HG03469 (cell line): Measurements from ENCODE around the gene CPNE1.

ENCODE experiments used
- ATAC-seq: cut with Tn5 transposase; IDR thresholded peaks from one replicate; pipeline ENCODE4 v1.9.1; 2021; ENCODE audit warnings: mild to moderate bottlenecking, moderate library complexity, moderate number of reproducible peaks; ENCODE audit not compliant: unreplicated experiment

CPNE1 gene

DNA sequence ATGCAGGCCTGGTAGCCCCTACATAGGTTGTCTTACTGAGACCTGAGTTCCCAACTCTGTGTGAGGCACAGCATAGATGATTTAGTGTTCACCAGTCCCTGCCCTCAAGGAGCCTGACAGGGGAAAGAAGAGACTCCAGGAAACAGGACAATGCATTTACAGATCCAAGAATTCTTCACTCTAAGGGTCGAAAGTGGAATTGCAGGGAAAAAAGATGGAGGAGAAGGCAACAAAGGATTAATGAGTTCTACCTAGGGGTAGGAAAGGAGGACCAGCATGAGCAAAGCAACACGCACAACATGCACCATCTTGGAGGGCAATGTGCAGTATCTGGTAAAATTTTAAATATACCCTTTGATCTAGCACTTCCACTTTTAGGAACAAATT lies 43.1 kb downstream of the CPNE1 start:
- no peak for ATAC-seq

- ATAC-seq, result no peak
These were observed 43.7 kb downstream of the CPNE1 start for GRCh38 chr20:35620818-35621559.

DNA sequence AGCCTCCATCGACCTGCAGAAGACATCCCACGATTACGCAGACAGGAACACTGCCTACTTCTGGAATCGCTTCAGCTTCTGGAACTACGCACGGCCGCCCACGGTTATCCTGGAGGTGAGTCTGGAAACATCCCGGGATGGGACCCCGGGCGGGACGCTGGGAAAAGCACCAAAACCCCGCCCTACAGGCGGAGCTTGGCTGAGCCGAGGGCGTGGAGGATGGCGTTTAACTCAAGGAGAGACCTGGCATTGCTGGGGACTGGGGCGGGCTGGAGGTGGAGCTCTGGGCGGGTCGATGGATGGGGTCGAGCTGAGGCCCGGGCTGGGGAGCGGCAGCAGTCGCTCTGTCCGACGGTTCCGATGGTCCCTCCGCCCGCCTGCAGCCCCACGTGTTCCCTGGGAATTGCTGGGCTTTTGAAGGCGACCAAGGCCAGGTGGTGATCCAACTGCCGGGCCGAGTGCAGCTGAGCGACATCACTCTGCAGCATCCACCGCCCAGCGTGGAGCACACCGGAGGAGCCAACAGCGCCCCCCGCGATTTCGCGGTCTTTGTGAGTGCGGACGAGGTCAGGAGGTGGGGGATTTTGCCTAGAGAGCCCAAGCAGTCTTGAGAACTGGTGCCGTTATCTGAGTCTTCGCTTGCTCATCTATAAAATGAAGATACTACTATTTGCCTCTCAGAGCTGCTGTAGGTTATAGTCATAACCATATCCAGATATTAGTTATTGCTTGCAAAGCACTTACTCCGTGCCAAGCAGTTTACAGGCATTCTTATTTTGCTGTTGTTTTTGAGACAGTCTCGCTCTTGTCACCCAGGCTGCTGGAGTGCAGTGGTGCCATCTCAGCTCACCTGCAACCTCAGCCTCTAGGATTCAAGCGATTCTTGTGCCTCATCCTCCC lies 45.3 kb downstream of the CPNE1 start:
- ATAC-seq, result no peak

DNA sequence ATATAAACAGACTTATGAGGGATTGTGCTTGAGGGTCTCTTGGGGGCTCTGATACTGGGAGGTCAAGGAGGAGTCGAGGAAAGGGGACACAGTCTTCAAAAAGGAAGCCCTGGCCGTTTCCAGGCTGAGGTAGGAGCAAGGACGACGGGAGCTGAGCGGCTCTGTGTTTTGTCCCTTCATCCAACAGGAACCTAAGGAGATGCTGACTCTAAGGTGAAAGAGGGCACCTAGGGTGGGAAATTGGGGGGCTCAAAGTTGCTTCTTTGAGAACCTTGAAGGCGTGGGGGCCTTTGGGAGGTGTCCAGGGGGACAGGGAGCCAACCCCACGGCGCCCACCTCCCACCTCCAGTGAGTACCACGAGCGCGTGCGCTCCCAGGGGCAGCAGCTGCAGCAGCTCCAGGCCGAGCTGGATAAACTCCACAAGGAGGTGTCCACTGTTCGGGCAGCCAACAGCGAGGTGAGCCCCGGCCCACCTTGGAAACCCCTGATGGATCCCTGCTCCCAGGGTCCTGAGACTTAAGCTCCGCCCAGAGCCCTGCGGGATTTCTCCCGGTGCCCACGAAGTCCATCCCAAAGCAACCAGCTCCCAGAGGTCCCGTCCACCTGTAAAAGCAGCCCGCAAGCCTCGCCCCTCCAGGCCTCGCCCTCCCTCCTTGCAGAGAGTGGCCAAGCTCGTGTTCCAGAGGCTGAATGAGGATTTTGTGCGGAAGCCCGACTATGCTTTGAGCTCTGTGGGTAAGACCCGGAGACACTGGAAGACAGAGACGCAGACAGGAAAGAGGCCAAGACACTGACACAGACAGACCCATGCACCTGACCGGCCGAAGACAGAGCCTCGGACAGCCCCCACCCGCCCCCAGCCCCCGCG lies 46.2 kb downstream of the CPNE1 start:
- ATAC-seq, result no peak

DNA sequence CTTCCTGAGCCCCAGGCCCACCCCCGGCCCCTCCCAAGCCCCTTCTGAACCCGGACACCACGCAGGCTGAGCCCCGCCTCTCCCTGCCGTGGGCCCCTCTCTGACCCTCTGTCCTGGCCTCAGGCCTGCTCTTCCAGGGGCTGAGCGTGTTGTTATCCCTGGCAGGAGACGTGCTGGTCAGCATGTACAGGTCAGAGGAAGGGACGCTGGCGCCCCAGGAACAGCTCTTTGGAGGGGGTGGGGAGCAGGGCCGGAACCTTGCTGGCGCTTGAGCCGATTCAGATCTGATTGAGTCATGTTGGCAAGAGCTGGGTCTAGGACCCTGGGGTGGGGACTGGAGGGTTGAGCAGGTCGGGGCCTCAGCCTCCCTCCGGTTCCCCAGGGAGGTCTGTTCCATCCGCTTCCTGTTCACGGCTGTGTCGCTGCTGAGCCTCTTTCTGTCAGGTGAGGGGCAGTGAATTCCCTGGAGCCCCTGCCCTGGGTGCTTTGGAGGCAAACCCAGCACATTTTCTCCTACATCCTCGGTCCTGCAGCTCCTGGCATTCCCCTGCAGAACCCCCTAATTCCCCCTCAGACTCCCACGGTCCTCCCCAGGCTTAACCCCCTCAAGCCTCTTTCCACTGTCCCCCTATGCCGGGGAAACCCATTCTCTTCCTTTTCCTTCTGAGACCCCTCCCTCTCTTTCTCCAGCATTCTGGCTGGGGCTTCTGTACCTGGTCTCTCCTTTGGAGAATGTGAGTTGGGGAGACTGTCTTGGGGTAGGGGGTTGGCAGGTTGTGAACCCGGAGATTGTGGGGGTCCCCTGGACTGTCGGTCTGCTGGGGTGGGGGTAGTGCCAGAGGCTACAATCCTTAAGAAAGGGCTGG lies 47.1 kb downstream of the CPNE1 start:
- ATAC-seq, result no peak

DNA sequence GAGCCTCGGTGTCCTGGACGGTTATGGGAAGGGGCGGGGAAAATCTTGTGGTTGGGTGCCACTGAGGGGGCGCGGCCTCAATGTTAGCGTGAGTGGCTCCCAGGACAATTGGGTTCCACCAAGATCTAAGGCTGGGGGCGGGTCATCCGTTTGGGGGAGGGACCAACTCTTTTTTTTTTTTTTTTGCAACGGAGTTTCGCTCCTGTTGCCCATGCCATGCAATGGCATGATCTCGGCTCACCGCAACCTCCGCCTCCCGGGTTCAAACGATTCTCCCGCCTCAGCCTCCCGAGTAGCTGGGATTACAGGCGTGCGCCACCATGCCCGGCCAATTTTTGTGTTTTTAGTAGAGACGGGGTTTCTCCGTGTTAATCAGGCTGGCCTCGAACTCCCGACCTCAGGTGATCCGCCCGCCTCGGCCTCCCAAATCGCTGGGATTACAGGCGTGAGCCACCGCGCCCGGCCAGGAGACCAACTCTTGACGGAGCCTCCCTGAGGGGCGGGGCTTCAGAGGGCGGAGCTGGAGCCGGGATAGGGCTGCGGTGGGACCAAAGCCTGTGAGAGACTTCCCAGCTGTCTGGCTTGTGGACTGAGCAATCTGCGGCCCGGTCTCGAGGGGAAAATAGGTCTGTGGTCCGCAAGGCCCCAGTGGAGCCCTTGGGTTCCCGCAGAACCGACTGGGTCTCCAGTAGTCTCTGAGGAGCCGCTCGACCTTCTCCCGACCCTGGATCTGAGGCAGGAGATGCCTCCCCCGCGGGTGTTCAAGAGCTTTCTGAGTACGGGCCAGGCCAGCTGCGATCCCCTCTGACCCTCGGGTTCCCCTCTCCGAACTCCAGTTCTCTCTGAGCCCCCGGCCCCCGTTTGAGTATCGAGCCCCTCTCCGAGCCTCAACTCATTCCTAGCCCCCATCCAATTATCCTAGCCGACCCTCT lies 48.0 kb downstream of the CPNE1 start:
- no peak for ATAC-seq

GRCh38 chr20:35615667-35616464 lies 48.8 kb downstream of the CPNE1 start, which contains the start of gene SPAG4:
SPAG4 (plus strand) TSS chr20:35615829; CDS start chr20:35616004, 175 bp downstream.
- peak; percentile 64 for ATAC-seq

DNA sequence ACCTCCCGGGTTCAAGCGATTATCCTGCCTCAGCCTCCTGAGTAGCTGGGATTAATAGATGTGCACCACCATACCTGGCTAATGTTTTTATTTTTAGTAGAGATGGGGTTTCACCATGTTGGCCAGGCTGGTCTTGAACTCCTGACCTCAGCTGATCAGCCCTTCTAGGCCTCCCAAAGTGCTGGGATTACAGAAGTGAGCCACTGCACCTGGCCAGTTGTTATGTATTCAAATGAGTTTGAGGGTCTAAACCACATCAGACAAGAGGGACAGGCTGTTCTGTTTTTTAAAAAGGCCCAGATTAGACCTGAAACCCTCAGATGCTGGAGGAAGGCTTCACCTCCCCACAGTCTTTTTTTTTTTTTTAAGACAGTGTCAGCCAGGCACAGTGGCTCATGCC lies 53.2 kb downstream of the CPNE1 start:
- no peak for ATAC-seq

DNA sequence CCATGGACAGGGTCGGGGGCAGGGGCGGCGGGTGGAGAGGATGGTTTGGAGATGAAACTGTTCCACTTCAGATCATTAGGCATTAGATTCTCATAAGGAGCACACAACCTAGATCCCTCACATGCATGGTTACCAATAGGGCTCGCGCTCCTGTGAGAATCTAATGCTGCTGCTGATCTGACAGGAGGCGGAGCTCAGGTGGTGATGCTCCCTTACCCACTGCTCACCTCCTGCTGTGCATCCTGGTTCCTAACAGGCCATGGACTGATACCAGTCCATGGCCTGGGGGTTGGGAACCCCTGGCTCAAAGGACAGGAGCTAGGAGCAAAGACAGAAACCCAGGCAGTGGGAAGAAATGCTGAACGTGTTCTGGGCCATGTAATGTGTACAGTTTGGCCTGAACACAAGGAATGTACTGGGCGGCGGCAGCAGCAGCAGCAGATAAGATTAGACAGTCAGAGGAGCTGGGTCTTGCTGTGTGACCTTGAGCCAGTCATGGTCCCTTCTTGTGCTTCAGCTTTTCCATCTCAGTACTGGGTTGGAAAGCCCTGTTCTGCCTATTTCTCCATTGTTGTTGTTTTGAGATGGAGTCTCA lies 53.8 kb downstream of the CPNE1 start:
- ATAC-seq, result no peak

GRCh38 chr20:35607003-35607735 lies 57.5 kb downstream of the CPNE1 start:
- no peak for ATAC-seq

DNA sequence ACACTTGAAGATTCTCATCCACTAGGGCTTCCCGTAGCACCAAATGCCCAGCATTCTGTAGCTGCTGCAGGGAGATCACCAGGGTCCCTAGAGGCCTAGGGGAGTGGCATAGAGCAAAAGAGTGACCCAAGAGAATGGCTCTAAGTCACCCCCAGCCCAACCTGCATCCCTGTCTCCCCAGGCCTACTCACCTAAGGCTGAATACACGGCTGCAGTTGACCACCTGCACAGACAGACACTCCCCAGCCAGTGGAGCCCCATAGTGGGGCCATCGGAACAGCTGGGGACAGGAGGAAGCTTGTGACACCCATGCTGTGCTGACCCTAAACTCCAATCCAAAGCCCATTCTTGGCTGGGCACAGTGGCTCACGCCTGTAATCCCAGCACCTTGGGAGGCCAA lies 58.6 kb downstream of the CPNE1 start:
- no peak for ATAC-seq

- ATAC-seq, result no peak
These were observed 60.3 kb downstream of the CPNE1 start for GRCh38 chr20:35604449-35604747.

DNA sequence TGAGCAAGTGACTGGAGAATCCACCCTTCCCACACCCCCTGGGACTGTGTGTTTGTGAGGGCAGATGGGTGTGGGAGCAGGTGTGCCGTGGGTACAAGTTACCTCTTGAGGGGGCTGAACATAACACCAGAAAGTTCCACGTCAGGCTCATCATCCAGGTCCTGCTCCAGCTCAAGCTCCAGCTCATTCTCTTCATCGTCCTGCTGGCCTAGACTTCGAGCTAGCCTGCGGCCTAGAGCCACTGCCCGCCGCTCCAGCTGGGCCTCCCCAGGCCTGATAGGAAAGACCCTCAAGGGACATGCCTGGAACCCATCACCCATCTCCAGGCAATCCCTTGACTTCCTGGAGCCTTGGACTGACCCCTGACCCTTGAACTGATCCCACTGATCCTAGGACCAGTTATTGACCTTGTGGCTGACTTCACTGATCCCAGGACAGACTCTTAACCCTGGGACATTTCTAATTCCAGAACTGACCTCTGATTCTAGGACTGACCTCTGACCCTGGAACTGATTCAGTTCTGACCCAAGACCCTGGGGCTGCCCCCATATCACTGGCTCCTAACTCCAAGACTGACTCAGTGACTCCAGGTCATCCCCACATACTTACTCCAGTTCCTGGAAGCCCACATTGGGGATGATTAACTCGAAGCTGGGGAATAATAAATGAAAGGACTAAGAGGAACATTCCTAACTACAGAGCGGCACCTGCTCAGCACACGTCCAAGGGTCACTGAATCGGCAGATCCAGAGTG lies 60.8 kb downstream of the CPNE1 start:
- ATAC-seq, result no peak

DNA sequence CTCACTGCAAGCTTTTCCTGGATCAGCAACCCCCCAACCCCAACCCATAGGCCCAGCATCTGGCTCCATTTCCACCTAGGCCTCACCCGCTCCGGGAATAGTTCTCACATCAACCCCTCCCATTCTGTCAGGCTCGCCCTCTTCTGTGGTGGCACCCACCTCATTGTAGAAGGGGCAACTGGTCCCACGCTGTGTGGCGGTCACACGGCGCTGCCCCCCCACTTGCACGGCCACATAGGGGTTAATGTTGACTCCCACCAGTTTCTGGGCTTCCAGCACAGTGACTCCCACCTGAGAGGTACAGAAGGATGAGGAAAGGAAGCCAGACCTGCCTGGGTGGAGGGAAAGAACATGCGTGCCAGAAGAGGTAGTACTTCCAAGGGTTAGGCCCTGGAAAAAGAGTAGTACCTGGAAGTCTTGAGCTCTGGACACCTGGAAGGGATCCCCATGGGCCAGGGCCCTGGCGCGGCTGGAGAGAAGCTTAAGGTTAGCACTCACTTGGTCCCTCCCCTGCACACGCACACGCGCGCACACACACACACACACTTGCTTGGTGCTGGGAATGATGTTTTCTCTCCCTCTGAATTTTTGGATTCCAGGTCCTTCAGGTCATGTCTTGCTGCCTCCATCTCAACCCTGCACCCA lies 61.7 kb downstream of the CPNE1 start:
- no peak for ATAC-seq

DNA sequence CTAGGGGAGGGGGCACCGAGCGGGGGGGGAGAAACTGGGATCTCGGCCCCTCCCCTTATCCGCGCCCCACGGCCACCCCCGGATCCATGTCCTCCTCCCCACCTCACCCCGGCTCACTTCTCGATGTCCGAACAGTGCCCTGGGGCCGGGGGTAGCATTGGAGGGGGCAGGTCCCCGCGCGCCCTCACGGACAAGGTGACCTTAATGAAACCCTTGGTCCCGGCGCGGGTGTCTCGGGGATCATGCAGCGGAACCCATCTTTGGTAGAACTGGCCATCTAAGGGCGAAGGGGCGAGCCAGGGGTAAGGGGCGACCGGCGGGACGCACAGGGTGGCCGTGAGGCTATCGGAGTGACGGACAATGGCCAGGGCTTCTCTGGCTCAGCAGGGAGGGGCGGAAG lies 62.7 kb downstream of the CPNE1 start:
- ATAC-seq, result no peak
